ENCODE results near the gene TMEM260.

Gene TMEM260

DNA sequence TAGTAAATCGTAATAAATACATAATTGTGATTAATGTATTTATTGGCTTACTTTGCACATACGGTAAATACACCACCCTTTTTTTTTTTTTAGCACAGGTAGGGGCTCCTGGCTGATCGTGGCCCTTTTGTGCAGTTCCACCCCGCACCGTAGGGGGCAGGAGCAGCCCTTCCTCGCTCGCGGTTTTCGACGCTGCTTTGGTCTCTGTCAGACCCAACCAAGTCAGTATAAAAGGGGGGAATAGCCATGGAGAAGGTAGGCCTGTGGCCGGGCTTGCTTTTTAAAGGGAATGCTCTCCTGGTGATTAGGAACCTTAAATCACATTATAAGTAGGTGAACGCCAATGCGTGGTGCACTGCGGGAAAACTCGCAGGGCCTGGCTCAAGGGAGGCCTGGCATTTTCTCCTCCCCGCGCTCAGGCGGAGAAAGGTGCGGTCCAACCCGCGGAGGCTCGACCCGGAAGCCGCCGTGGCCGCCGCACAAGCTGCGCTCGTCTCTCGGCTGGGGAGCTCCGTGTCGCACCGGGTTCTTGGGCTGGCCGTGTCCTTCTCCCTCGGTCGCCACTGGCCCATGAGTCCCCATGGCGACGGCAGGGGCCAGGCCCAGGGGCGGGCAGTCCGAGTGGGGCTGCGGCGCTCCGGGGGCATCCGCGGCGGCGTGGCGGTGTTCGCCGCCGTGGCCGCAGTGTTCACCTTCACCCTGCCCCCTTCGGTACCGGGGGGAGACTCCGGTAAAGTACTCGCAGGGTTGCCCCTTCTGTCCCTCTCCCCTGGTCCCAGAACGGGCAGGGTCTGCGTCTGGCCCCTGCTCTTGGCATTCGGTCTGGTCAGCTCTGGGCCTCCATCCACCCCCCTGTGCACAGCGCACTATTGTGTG lies at the start of gene TMEM260:
TMEM260 (plus strand) TSS at position 454 of the 876 bp plus-strand sequence; CDS start at position 571, 117 bp downstream.
- peak within 1 kb of the TSS; percentile 85 for H3K4me3 ChIP-seq (ENCODE audit: low read depth, low read length)
- TF ChIP-seq, protein P1, sequence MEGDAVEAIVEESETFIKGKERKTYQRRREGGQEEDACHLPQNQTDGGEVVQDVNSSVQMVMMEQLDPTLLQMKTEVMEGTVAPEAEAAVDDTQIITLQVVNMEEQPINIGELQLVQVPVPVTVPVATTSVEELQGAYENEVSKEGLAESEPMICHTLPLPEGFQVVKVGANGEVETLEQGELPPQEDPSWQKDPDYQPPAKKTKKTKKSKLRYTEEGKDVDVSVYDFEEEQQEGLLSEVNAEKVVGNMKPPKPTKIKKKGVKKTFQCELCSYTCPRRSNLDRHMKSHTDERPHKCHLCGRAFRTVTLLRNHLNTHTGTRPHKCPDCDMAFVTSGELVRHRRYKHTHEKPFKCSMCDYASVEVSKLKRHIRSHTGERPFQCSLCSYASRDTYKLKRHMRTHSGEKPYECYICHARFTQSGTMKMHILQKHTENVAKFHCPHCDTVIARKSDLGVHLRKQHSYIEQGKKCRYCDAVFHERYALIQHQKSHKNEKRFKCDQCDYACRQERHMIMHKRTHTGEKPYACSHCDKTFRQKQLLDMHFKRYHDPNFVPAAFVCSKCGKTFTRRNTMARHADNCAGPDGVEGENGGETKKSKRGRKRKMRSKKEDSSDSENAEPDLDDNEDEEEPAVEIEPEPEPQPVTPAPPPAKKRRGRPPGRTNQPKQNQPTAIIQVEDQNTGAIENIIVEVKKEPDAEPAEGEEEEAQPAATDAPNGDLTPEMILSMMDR (IDR thresholded peaks at IDR 0.05; ENCODE audit: low read depth, low read length): peak; percentile 96

- TF ChIP-seq, protein P1 (IDR thresholded peaks at IDR 0.05; ENCODE audit: low read depth, low read length): no peak
- H3K4me3 ChIP-seq (ENCODE audit: low read depth, low read length): no peak overlapping the region
Observed at GRCh38 chr14:56532546-56532945, 47.1 kb upstream of the TMEM260 start.

- TF ChIP-seq, protein P1 (IDR thresholded peaks at IDR 0.05; ENCODE audit: low read depth, low read length): no peak
- H3K4me3 ChIP-seq (ENCODE audit: low read depth, low read length): no peak overlapping the region
Observed at GRCh38 chr14:56534656-56535055, 44.9 kb upstream of the TMEM260 start.

GRCh38 chr14:56539862-56540261 lies 39.7 kb upstream of the TMEM260 start:
- TF ChIP-seq, protein P1 (IDR thresholded peaks at IDR 0.05; ENCODE audit: low read depth, low read length): no peak
- no peak overlapping the region for H3K4me3 ChIP-seq (ENCODE audit: low read depth, low read length)

- no peak overlapping the region for H3K4me3 ChIP-seq (ENCODE audit: low read depth, low read length)
- TF ChIP-seq, protein P1 (IDR thresholded peaks at IDR 0.05; ENCODE audit: low read depth, low read length): no peak
Observed at GRCh38 chr14:56543436-56543835, 36.2 kb upstream of the TMEM260 start.

DNA sequence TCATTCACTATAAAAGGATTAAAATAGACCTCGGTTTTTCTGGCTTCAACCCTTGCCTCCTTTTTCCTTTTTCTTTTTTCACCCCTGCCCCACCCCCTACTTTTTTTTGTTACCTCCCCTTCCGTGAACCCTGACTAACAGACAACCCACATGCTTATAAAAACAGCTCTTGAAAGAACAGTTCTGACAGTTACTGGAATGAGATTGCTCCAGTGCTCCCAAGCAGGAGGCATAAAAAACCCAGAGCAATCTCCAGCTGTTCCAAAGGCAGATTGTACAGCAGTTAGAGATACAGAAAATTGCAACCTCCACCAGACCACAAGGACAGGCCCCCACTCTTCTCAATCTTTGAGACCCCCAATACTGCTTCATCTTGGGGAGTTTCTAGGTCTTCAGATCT lies 29.9 kb upstream of the TMEM260 start:
- TF ChIP-seq, protein P1 (IDR thresholded peaks at IDR 0.05; ENCODE audit: low read depth, low read length): no peak
- H3K4me3 ChIP-seq (ENCODE audit: low read depth, low read length): no peak overlapping the region

DNA sequence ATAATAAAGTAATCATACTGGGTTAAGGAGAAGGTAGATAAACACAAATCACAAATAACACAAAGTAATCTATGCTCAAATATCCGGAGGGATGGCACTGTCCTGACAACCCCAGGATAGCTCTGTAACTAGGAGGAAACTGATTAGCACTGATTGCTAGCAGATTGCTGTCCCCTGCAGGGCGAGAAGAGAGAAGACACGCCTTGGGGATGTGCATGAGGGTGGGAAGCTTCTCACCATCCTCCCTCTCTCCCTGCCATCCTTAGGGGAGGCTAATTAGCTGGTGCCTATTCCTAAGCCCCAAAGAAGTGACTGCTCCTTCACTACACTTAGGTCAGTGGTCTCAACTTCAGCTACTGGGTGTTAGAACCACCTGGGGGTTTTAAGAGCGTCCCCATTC lies 27.0 kb upstream of the TMEM260 start:
- TF ChIP-seq, protein P1 (IDR thresholded peaks at IDR 0.05; ENCODE audit: low read depth, low read length): no peak
- H3K4me3 ChIP-seq (ENCODE audit: low read depth, low read length): no peak overlapping the region
